ENCODE measurements around the gene CHST3. TPM values are rescaled to one million over a fixed set of nuclear protein-coding genes. Genes with fewer than 3 reads are reported as not detected.

CHST3 gene
- total and polyA plus RNA-seq, 9 of the 15 experiments (the other 6 are each of a cell fraction or from before 2014, with no cell fraction given) = 0.01 to 1.3 (median 0.15) TPM

GRCh38 chr10:72030762-72031543, 66.8 kb downstream of the CHST3 start:
- DNase-seq (ENCODE audit: extremely low read depth in 1 of 4, low spot score in 3 of 4) = no peak
- H3K4me2 ChIP-seq (ENCODE audit: insufficient read depth, low read length) = no peak overlapping the region
- POLR2A ChIA-PET = interaction anchor here (0.8 to 1.9 kb wide), 6 partner anchors 9 to 291 kb away, joined by 4 to 10 read pairs (median 5); no protein-coding TSS in a partner anchor
- peak; percentile 41 for ATAC-seq
- no peaks in the 10 kb centered on the region for H4K20me1 ChIP-seq (replicated peaks; ENCODE audit: control insufficient read depth, insufficient read depth, low read length)
- BruUV-seq (replicated peaks) = no TSS peak
- H3K79me2 ChIP-seq (ENCODE audit: control insufficient read depth, insufficient read depth, low read length) = no peaks in the 10 kb centered on the region
- peaks cover 4 to 6% of the 10 kb centered on the region in 2 experiments; a peak in 3 of 5 replicates for H3K4me1 ChIP-seq (replicated peaks in 1 of 2; ENCODE audit: control insufficient read depth in 2 of 2, insufficient read depth in 2 of 2, low read length in 2 of 2)
- CTCF ChIA-PET (ENCODE audit: low intra/inter-chr PET ratio) = no interaction called here
- H2AFZ ChIP-seq (ENCODE audit: low read depth, low read length) = no peak overlapping the region
- FAIRE-seq = no peak
- H3K9ac ChIP-seq (ENCODE audit: insufficient read depth in 1 of 2, low read depth in 2 of 2, low read length in 2 of 2) = no peak overlapping the region
- TF ChIP-seq ZEB2 (IDR thresholded peaks at IDR 0.05) (peak; percentile 16; the same call in 1 of the 2 replicates), RHOXF2B (CRISPR knock-in tag; conservative IDR thresholded peaks at IDR 0.05) (no peak), PURB (CRISPR knock-in tag; IDR thresholded peaks at IDR 0.05; ENCODE audit: low read depth) (no peak), STAT5B (CRISPR knock-in tag; IDR thresholded peaks at IDR 0.05) (no peak), HNRNPH1 (optimal IDR thresholded peaks at IDR 0.05; ENCODE audit: low read depth, low read length) (no peak), ZNF766 (CRISPR knock-in tag; conservative IDR thresholded peaks at IDR 0.05) (no peak), MCM5 (IDR thresholded peaks at IDR 0.05; ENCODE audit: low read depth) (no peak), SMC3 (conservative IDR thresholded peaks at IDR 0.05; ENCODE audit: insufficient read depth, low read depth, low read length) (0 out of 2 replicates have a peak, but pooled peaks have one; percentile 2), DDX20 (tag; IDR thresholded peaks at IDR 0.05; ENCODE audit: low read depth) (no peak), ZC3H11A (IDR thresholded peaks at IDR 0.05; ENCODE audit: low read depth, low read length) (no peak), NR4A1 (CRISPR knock-in tag; IDR thresholded peaks at IDR 0.05) (no peak), NR4A1 (tag; IDR thresholded peaks at IDR 0.05) (no peak), CHD4 (IDR thresholded peaks at IDR 0.05; ENCODE audit: insufficient read depth, insufficient replicate concordance, low read depth, low read length, poor library complexity, severe bottlenecking) (no peak), EZH2 (IDR thresholded peaks at IDR 0.05; ENCODE audit: borderline replicate concordance, low read depth, low read length) (0 out of 2 replicates have a peak, but pooled peaks have one; percentile 3), NCOR1 (IDR thresholded peaks at IDR 0.05) (no peak), HLTF (IDR thresholded peaks at IDR 0.05) (no peak), HCFC1 (IDR thresholded peaks at IDR 0.05; ENCODE audit: low read depth, low read length) (no peak), LCOR (CRISPR knock-in tag; IDR thresholded peaks at IDR 0.05) (no peak), CEBPB (tag; IDR thresholded peaks at IDR 0.05) (peak; percentile 61)
- TF ChIP-seq, protein P1, sequence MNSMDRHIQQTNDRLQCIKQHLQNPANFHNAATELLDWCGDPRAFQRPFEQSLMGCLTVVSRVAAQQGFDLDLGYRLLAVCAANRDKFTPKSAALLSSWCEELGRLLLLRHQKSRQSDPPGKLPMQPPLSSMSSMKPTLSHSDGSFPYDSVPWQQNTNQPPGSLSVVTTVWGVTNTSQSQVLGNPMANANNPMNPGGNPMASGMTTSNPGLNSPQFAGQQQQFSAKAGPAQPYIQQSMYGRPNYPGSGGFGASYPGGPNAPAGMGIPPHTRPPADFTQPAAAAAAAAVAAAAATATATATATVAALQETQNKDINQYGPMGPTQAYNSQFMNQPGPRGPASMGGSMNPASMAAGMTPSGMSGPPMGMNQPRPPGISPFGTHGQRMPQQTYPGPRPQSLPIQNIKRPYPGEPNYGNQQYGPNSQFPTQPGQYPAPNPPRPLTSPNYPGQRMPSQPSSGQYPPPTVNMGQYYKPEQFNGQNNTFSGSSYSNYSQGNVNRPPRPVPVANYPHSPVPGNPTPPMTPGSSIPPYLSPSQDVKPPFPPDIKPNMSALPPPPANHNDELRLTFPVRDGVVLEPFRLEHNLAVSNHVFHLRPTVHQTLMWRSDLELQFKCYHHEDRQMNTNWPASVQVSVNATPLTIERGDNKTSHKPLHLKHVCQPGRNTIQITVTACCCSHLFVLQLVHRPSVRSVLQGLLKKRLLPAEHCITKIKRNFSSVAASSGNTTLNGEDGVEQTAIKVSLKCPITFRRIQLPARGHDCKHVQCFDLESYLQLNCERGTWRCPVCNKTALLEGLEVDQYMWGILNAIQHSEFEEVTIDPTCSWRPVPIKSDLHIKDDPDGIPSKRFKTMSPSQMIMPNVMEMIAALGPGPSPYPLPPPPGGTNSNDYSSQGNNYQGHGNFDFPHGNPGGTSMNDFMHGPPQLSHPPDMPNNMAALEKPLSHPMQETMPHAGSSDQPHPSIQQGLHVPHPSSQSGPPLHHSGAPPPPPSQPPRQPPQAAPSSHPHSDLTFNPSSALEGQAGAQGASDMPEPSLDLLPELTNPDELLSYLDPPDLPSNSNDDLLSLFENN (IDR thresholded peaks at IDR 0.05; ENCODE audit: low read depth in 2 of 2, low read length in 2 of 2) = no peak
- H3K27ac ChIP-seq (ENCODE audit: extremely low read depth, low read depth, low read length) = no peak overlapping the region
- no peak overlapping the region for H3K4me3 ChIP-seq
- intact Hi-C loops (cut with micrococcal nuclease) (no loop called here), in situ Hi-C loops (cut with MboI) (no loop called here)
- peaks cover 32 to 61% of the 10 kb centered on the region in 2 experiments for H3K27me3 ChIP-seq (ENCODE audit: control insufficient read depth in 2 of 2, insufficient read depth in 2 of 2, low read length in 2 of 2)
- no peaks in the 10 kb centered on the region for H3K36me3 ChIP-seq (ENCODE audit: control insufficient read depth, insufficient read depth, low read length)
- 20% methylated on average over 18 of the region's 19 CpGs for WGBS (ENCODE audit: insufficient coverage, low coverage, missing lambda C conversion rate)
- H3K9me1 ChIP-seq (ENCODE audit: control insufficient read depth, insufficient read depth, low read length) = no peaks in the 10 kb centered on the region
- H3K9me3 ChIP-seq (replicated peaks; ENCODE audit: control insufficient read depth, insufficient read depth, low read depth, low read length) = no peaks in the 10 kb centered on the region

Data from K562 (cell line).